IMR-90 (cell line): Measurements from ENCODE around the gene GJC2. TPM values are rescaled to one million over a fixed set of nuclear protein-coding genes. Genes with fewer than 3 reads are reported as not detected.
A peak's percentile ranks its signal among the peaks of the same experiment; 100 is the strongest.

Experiments
- ATAC-seq: fragments of 200-7000 bp; cut with Tn5 transposase; 2 replicates; pipeline ENCODE4 v1.9.1; 2020; ENCODE audit warnings: low read depth, mild to moderate bottlenecking, moderate library complexity
- BruUV-seq: library from RNA; stranded (reverse); fragments of 400-500 nt; replicated peaks from 2 replicates; lab custom pipeline; 2021; lab: Mats Ljungman, UMichigan
- CTCF ChIA-PET: fragments of 300-600 bp; formaldehyde crosslinking; extraction: SDS; loops from one replicate; lab custom pipeline; 2021; ENCODE audit warnings: antibody characterized with exemption; lab: Yijun Ruan, JAX
- POLR2A ChIA-PET: fragments of 300-600 bp; sonication (Branson Sonifier 250); formaldehyde crosslinking; loops from one replicate; lab custom pipeline; 2022; ENCODE audit warnings: antibody characterized with exemption; ENCODE audit not compliant: unreplicated experiment; lab: Charles Lee
- DNase-seq: peaks from one replicate; pipeline ENCODE4 v3.0.0; 2013
- H2AFZ ChIP-seq: replicated peaks from 2 replicates; pipeline ENCODE3; 2013; ENCODE audit warnings: low read length, mild to moderate bottlenecking; ENCODE audit not compliant: poor library complexity
- H2AK5ac ChIP-seq: 2 replicates; pipeline ENCODE4 v1.6.1; 2013; ENCODE audit warnings: low read depth, low read length, inconsistent platforms
- H2AK9ac ChIP-seq: replicated peaks from 2 replicates; pipeline ENCODE3; 2013; ENCODE audit warnings: mild to moderate bottlenecking, low read depth, low read length, moderate library complexity; ENCODE audit not compliant: poor library complexity
- H2BK120ac ChIP-seq: 2 replicates; pipeline ENCODE4 v1.6.1; 2013; ENCODE audit warnings: low read depth, low read length, inconsistent platforms
- H2BK15ac ChIP-seq: 3 replicates; pipeline ENCODE4 v1.6.1; 2013; ENCODE audit warnings: low read depth, low read length, inconsistent platforms
- H2BK20ac ChIP-seq: 2 replicates; pipeline ENCODE4 v1.6.1; 2013; ENCODE audit warnings: low read depth, mild to moderate bottlenecking, inconsistent platforms, low read length, moderate library complexity
- H2BK5ac ChIP-seq: 2 replicates; pipeline ENCODE4 v1.6.1; 2013; ENCODE audit warnings: mild to moderate bottlenecking, low read depth, low read length, inconsistent platforms; ENCODE audit not compliant: poor library complexity, severe bottlenecking
- H3K14ac ChIP-seq: replicated peaks from 2 replicates; pipeline ENCODE4 v1.6.1; 2013; ENCODE audit warnings: low read depth, low read length, inconsistent platforms
- H3K18ac ChIP-seq: 2 replicates; pipeline ENCODE4 v1.6.1; 2013; ENCODE audit warnings: low read depth, low read length, control low read depth
- H3K23ac ChIP-seq: 2 replicates; pipeline ENCODE4 v1.6.1; 2013; ENCODE audit warnings: low read depth, low read length, inconsistent platforms
- H3K27ac ChIP-seq: 2 replicates; pipeline ENCODE4 v1.5.1; 2013; ENCODE audit warnings: mild to moderate bottlenecking, control low read depth, low read length; ENCODE audit not compliant: insufficient read depth
- H3K27me3 ChIP-seq: 2 replicates; pipeline ENCODE4 v1.6.1; 2013; ENCODE audit warnings: low read length; ENCODE audit not compliant: control insufficient read depth, insufficient read depth
- H3K36me3 ChIP-seq: 2 replicates; pipeline ENCODE4 v1.6.1; 2013; ENCODE audit warnings: low read length, mixed read lengths; ENCODE audit not compliant: control insufficient read depth, insufficient read depth
- H3K4ac ChIP-seq: 2 replicates; pipeline ENCODE4 v1.6.1; 2013; ENCODE audit warnings: low read depth, low read length, inconsistent platforms
- H3K4me1 ChIP-seq: 2 replicates; pipeline ENCODE4 v1.6.1; 2013; ENCODE audit warnings: low read length, mixed read lengths; ENCODE audit not compliant: control insufficient read depth, insufficient read depth
- H3K4me2 ChIP-seq: 2 replicates; pipeline ENCODE4 v1.6.1; 2013; ENCODE audit warnings: low read depth, mild to moderate bottlenecking, control low read depth, low read length, moderate library complexity
- H3K4me3 ChIP-seq: 2 replicates; pipeline ENCODE4 v1.5.1; 2013; ENCODE audit warnings: low read depth, mild to moderate bottlenecking, control low read depth, low read length, moderate library complexity; ENCODE audit not compliant: insufficient read depth
- H3K56ac ChIP-seq: 2 replicates; pipeline ENCODE4 v1.6.1; 2013; ENCODE audit warnings: low read length, inconsistent platforms; ENCODE audit not compliant: insufficient read depth; ENCODE audit errors: extremely low read depth
- H3K79me1 ChIP-seq, 2 experiments: 2 replicates each; pipeline ENCODE4 v1.6.1; 2013; ENCODE audit warnings: low read length in 2 of 2, inconsistent platforms in 1 of 2, low read depth in 1 of 2
- H3K9ac ChIP-seq: 2 replicates; pipeline ENCODE4 v1.6.1; 2013; ENCODE audit warnings: low read depth, low read length, control low read depth
- H3K9me1 ChIP-seq: 2 replicates; pipeline ENCODE4 v1.6.1; 2013; ENCODE audit warnings: low read length, inconsistent platforms; ENCODE audit not compliant: insufficient read depth
- H3K9me3 ChIP-seq: 2 replicates; pipeline ENCODE4 v1.6.1; 2013; ENCODE audit warnings: low read length; ENCODE audit not compliant: control insufficient read depth, insufficient read depth
- H4K20me1 ChIP-seq: 2 replicates; pipeline ENCODE4 v1.6.1; 2013; ENCODE audit warnings: low read length, inconsistent platforms; ENCODE audit not compliant: insufficient read depth
- H4K5ac ChIP-seq: 2 replicates; pipeline ENCODE4 v1.6.1; 2013; ENCODE audit warnings: mild to moderate bottlenecking, low read depth, low read length, control low read depth
- H4K8ac ChIP-seq, 2 experiments: 2 replicates each; pipeline ENCODE4 v1.6.1; 2013; ENCODE audit warnings: low read depth in 2 of 2, low read length in 2 of 2, control low read depth in 1 of 2, inconsistent platforms in 1 of 2
- H4K91ac ChIP-seq: 2 replicates; pipeline ENCODE4 v1.6.1; 2013; ENCODE audit warnings: low read depth, low read length, inconsistent platforms; ENCODE audit not compliant: insufficient read depth
- BHLHE40 ChIP-seq: fragments of 150-350 bp; IDR thresholded peaks from 2 replicates; pipeline ENCODE4 v1.6.1; 2016; ENCODE audit warnings: mild to moderate bottlenecking, low read depth, low read length
- CEBPB ChIP-seq: IDR thresholded peaks from 2 replicates; pipeline ENCODE4 v1.6.1; 2012; ENCODE audit warnings: low read depth, low read length, improper control_type of control experiment
- CHD1 ChIP-seq: IDR thresholded peaks from 2 replicates; pipeline ENCODE4 v1.6.1; 2012; ENCODE audit warnings: low read depth, low read length, improper control_type of control experiment
- FOS ChIP-seq: fragments of 150-350 bp; IDR thresholded peaks from 2 replicates; pipeline ENCODE4 v1.6.1; 2016; ENCODE audit warnings: low read depth, low read length
- MAFK ChIP-seq: IDR thresholded peaks from 2 replicates; pipeline ENCODE4 v1.6.1; 2012; ENCODE audit warnings: low read depth, low read length, improper control_type of control experiment
- MXI1 ChIP-seq: IDR thresholded peaks from 2 replicates; pipeline ENCODE4 v1.6.1; 2012; ENCODE audit warnings: low read depth, mild to moderate bottlenecking, low read length, moderate library complexity, borderline replicate concordance
- POLR2A ChIP-seq: IDR thresholded peaks from 2 replicates; pipeline ENCODE4 v1.6.1; 2012; ENCODE audit warnings: mild to moderate bottlenecking, low read depth, low read length
- RAD21 ChIP-seq: IDR thresholded peaks from 2 replicates; pipeline ENCODE4 v1.6.1; 2012; ENCODE audit warnings: low read length, improper control_type of control experiment
- RCOR1 ChIP-seq: IDR thresholded peaks from 2 replicates; pipeline ENCODE4 v1.6.1; 2012; ENCODE audit warnings: mild to moderate bottlenecking, low read length, improper control_type of control experiment; ENCODE audit not compliant: insufficient replicate concordance
- RFX5 ChIP-seq: IDR thresholded peaks from 2 replicates; pipeline ENCODE4 v1.8.0; 2012; ENCODE audit warnings: low read depth, mild to moderate bottlenecking, low read length, moderate library complexity
- SMC3 ChIP-seq: fragments of 150-350 bp; IDR thresholded peaks from 2 replicates; pipeline ENCODE4 v1.6.1; 2016; ENCODE audit warnings: low read depth, mild to moderate bottlenecking, antibody characterized with exemption, low read length, moderate library complexity
- WGBS, 2 experiments: methylation state at CpG; one replicate each; pipeline versions ENCODE4 v1.1.5 to v1.1.7; 2013; ENCODE audit warnings: missing lambda C conversion rate in 2 of 2; ENCODE audit not compliant: insufficient read length in 1 of 2; ENCODE audit errors: extremely low coverage in 2 of 2; 5-methylcytosine and 5-hydroxymethylcytosine counted together
- dilution Hi-C: fragments of 300-500 bp; cut with HindIII; formaldehyde crosslinking; loops from one replicate; pipeline ENCODE4 v1.14.3; 2018; ENCODE audit warnings: low sequenced_read_pairs; ENCODE audit not compliant: unreplicated experiment
- in situ Hi-C: fragments of 300-500 bp; cut with MboI; formaldehyde crosslinking; loops from 3 replicates; pipeline ENCODE4 v1.14.3; 2019; ENCODE audit warnings: low sequenced_read_pairs, inconsistent platforms, mixed read lengths
- intact Hi-C: fragments of 100-400 bp; cut with micrococcal nuclease; formaldehyde crosslinking; loops from 2 replicates; pipeline ENCODE4 v1.10.0; 2022
- polyA plus RNA-seq, 3 experiments: library from polyadenylated mRNA; depleted of rRNA; stranded (reverse); fragments of >200 nt; gene quantifications; 2 replicates each; pipeline ENCODE4 v1.2.3, GENCODE V29; 2012; ENCODE audit warnings: low replicate concordance in 1 of 3
- total RNA-seq: library from RNA; depleted of rRNA; stranded (reverse); fragments of >200 nt; gene quantifications from 2 replicates; pipeline ENCODE4 v1.2.3, GENCODE V29; 2012
- TF ChIP-seq, protein P1 (sequence below): fragments of 150-350 bp; IDR thresholded peaks from 2 replicates; pipeline ENCODE4 v1.6.1; 2017; ENCODE audit warnings: mild to moderate bottlenecking, antibody characterized with exemption, low read length, low read depth
- TF ChIP-seq, protein P2 (sequence below): conservative IDR thresholded peaks from 2 replicates; pipeline ENCODE4 v1.5.1; 2012; ENCODE audit warnings: mild to moderate bottlenecking, low read depth, low read length, improper control_type of control experiment
- TF ChIP-seq, protein P3 (sequence below): fragments of 150-350 bp; IDR thresholded peaks from 2 replicates; pipeline ENCODE4 v1.6.1; 2016; ENCODE audit warnings: low read depth, mild to moderate bottlenecking, low read length, moderate library complexity, borderline replicate concordance

Gene GJC2
- total and polyA plus RNA-seq, 2 of the 4 experiments (the other 2 are of a cell fraction), result 1.1 to 1.7 TPM

- peak overlapping the region in 1 of 2 experiments; percentile 61; a peak in 2 of 4 replicates for H4K8ac ChIP-seq
- WGBS, 2 experiments, result no CpG with 5 or more reads among the region's 4 CpGs
- H3K4me2 ChIP-seq, result no peak overlapping the region
- H3K4me1 ChIP-seq, result peaks cover 11% of the 10 kb centered on the region
- H4K91ac ChIP-seq, result peak overlapping the region; percentile 81
- no peaks in the 10 kb centered on the region for H4K20me1 ChIP-seq
- peaks cover 6 to 26% of the 10 kb centered on the region in 2 experiments; a peak in 3 of 4 replicates for H3K79me1 ChIP-seq
- H3K4me3 ChIP-seq, result no peak overlapping the region
- DNase-seq (no peak), ATAC-seq (no peak)
- H3K56ac ChIP-seq, result no peak overlapping the region
- in situ Hi-C loops (no loop called here), intact Hi-C loops (no loop called here), dilution Hi-C loops (no loop called here)
- ChIA-PET CTCF (interaction anchor here (0.6 kb wide), 1 partner anchor 296 kb away, joined by 6 read pairs; no protein-coding TSS in a partner anchor), POLR2A (interaction anchor here (0.6 kb wide), 1 partner anchor 1376 kb away, joined by 4 read pairs; no protein-coding TSS in a partner anchor)
- BruUV-seq, result no TSS peak
- H3K27ac ChIP-seq, result peak overlapping the region; percentile 27; the same call in 1 of the 2 replicates
- peak overlapping the region; percentile 70; the same call in 1 of the 3 replicates for H2BK15ac ChIP-seq
- H3K9me3 ChIP-seq, result 0 out of 2 replicates have a peak, but pooled peaks cover 2% of the 10 kb centered on the region
- H3K4ac ChIP-seq, result peak overlapping the region; percentile 91
- H3K9ac ChIP-seq, result no peak overlapping the region
- peaks cover 18% of the 10 kb centered on the region for H3K9me1 ChIP-seq
- no peaks in the 10 kb centered on the region for H3K27me3 ChIP-seq
- H4K5ac ChIP-seq, result peak overlapping the region; percentile 72; the same call in 1 of the 2 replicates
- peak overlapping the region; percentile 95 for H2BK20ac ChIP-seq
- peak overlapping the region; percentile 76 for H3K14ac ChIP-seq
- no peaks in the 10 kb centered on the region for H3K36me3 ChIP-seq
- peak overlapping the region; percentile 16; the same call in 1 of the 2 replicates for H3K23ac ChIP-seq
- peak overlapping the region; percentile 64; the same call in 1 of the 2 replicates for H3K18ac ChIP-seq
- peak overlapping the region; percentile 84 for H2AK5ac ChIP-seq
- peak overlapping the region; percentile 81 for H2BK120ac ChIP-seq
- no peak overlapping the region for H2AFZ ChIP-seq
- no peak overlapping the region for H2BK5ac ChIP-seq
- no peak overlapping the region for H2AK9ac ChIP-seq
- TF ChIP-seq, protein P1, sequence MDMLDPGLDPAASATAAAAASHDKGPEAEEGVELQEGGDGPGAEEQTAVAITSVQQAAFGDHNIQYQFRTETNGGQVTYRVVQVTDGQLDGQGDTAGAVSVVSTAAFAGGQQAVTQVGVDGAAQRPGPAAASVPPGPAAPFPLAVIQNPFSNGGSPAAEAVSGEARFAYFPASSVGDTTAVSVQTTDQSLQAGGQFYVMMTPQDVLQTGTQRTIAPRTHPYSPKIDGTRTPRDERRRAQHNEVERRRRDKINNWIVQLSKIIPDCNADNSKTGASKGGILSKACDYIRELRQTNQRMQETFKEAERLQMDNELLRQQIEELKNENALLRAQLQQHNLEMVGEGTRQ, result no peak
- no peak for TF ChIP-seq RFX5
- TF ChIP-seq POLR2A, result no peak
- TF ChIP-seq SMC3, result no peak
- TF ChIP-seq BHLHE40, result no peak
- TF ChIP-seq CEBPB, result no peak
- TF ChIP-seq CHD1, result no peak
- TF ChIP-seq MXI1, result no peak
- no peak for TF ChIP-seq RAD21
- TF ChIP-seq FOS, result no peak
- TF ChIP-seq, protein P2, sequence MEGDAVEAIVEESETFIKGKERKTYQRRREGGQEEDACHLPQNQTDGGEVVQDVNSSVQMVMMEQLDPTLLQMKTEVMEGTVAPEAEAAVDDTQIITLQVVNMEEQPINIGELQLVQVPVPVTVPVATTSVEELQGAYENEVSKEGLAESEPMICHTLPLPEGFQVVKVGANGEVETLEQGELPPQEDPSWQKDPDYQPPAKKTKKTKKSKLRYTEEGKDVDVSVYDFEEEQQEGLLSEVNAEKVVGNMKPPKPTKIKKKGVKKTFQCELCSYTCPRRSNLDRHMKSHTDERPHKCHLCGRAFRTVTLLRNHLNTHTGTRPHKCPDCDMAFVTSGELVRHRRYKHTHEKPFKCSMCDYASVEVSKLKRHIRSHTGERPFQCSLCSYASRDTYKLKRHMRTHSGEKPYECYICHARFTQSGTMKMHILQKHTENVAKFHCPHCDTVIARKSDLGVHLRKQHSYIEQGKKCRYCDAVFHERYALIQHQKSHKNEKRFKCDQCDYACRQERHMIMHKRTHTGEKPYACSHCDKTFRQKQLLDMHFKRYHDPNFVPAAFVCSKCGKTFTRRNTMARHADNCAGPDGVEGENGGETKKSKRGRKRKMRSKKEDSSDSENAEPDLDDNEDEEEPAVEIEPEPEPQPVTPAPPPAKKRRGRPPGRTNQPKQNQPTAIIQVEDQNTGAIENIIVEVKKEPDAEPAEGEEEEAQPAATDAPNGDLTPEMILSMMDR, result no peak
- TF ChIP-seq, protein P3, sequence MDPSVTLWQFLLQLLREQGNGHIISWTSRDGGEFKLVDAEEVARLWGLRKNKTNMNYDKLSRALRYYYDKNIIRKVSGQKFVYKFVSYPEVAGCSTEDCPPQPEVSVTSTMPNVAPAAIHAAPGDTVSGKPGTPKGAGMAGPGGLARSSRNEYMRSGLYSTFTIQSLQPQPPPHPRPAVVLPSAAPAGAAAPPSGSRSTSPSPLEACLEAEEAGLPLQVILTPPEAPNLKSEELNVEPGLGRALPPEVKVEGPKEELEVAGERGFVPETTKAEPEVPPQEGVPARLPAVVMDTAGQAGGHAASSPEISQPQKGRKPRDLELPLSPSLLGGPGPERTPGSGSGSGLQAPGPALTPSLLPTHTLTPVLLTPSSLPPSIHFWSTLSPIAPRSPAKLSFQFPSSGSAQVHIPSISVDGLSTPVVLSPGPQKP, result no peak
- TF ChIP-seq RCOR1, result no peak
- TF ChIP-seq MAFK, result no peak
Observed at GRCh38 chr1:228180271-228180958, 30.7 kb downstream of the GJC2 start.
